GM21360 (cell line): Measurements from ENCODE around the gene GAK.

Experiments used
- ATAC-seq: cut with Tn5 transposase; IDR thresholded peaks from one replicate; pipeline ENCODE4 v1.9.1; 2021; ENCODE audit warnings: mild to moderate bottlenecking, moderate library complexity; ENCODE audit not compliant: unreplicated experiment

Gene GAK

DNA sequence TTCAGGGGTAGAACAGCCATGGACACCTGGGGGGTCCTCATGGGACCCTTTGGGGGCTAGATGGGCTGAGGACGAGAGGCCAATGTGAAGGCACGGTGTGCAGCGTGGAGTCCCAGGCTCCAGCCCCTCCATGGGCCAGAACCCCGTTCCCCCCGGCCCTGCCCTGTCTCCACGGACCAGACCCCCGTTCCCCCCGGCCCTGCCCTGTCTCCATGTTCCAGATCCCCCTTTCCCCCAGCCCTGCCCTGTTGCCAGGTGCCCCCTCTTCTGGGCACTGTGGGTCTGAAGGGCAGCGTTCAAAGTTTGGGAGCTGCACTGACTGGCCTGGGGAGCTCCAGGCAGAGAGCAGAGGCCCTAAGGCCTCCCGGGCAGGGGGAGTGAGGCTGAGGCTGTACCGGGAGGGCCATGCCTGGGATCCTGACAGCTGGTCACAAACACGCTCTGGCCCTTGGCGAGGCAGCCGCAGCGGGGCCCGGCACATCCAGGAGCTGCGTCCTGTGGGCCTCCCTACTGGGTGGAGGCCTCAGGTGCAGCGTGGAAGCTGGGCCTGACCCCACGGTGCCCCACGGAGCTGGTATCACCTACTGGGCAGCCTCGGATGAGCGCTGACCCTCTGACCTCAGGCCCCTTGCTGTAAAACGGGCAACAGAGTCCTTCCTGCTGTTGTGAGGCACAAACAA, 32.4 kb upstream of the GAK start:
- ATAC-seq, result no peak

DNA sequence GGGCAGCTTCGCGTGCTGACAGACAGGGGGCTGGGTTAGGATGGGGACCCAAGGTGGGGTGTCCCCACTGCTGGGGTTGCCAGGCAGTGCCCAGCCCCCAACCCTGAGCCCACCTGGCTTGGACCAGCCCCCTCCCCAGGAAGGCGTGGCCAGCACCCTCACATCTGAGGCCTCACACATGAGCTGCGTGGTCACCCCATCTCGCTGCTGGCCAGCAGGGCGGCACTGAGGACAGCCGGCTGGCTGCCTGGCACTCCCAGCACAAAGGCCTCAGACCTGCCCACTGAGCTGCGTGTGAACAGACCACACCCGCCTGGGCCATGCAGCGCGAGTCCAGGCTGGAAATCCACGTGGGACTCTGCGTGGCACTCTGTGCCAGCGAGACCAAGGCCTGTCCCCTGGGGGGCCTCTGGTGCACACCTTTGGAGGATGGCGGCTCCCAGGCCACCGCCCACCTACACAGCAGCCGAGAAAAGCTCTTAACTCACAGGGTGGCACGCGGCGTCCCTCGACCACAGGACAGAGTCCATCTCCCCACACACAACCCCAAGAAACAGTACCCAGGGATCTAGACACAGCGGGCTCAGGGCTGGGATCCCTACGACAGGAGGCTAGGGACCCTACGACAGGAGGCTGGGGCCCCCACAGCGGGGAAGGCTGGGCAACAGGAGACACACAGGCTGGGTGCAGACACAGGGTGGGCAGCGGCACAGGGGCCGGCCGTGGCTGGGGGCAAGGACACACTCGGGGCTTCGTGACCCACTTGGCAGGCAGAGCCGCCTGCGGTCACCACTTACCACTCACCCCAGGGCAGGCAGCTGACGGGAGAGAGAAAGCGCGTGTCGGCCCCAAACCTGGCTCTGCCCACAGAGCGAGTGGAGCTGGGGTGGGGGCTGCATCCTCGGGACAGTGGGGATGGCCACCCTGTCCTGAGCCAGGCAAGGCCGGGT, 31.4 kb upstream of the GAK start:
- no peak for ATAC-seq

DNA sequence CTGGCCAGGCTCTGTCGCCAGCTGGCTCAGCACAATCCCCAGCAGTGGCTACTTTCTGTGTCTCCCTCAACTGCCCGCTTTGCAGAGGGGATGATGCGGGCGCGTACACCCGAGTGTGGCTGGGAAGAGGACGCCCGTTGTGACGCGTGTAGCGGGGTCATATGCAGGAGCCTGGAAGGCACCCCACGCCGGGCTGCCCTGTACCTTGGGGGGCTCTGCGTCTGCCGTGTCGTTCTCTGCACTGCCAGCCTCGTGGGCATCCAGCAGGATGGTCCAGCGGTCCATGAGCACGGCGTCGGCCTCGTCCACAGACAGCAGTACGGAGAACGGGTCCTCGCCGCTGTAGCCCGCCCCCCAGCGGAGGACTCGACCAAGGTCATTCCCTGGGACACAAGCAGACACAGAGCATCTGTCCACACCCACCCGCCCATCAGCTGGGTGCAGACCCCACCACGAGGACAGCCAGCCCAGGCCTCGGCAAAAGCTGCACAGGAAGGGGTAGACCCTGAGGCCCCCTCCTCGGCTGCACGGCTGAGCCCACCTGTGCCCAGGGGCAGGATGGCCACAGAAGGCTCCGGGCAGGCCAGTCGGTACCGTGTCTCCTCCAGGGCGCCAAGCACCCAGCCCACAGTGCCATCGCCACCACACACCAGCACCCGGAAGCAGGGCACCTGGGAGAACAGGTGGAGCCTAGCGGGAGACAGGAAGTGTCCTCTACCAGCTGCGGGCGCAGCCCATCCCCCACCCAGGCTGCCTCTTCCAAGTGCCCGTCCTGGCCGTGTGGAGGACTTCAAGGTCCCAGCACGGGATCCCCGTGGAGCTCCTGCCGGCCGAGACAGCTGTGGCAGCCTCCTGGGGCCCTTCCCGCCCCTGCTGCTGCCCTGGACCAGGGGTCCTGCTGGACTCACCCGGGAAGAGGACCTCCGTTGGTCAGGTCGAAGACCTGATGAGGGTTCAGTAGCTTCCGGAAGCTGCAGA, 30.4 kb upstream of the GAK start:
- ATAC-seq, result no peak

DNA sequence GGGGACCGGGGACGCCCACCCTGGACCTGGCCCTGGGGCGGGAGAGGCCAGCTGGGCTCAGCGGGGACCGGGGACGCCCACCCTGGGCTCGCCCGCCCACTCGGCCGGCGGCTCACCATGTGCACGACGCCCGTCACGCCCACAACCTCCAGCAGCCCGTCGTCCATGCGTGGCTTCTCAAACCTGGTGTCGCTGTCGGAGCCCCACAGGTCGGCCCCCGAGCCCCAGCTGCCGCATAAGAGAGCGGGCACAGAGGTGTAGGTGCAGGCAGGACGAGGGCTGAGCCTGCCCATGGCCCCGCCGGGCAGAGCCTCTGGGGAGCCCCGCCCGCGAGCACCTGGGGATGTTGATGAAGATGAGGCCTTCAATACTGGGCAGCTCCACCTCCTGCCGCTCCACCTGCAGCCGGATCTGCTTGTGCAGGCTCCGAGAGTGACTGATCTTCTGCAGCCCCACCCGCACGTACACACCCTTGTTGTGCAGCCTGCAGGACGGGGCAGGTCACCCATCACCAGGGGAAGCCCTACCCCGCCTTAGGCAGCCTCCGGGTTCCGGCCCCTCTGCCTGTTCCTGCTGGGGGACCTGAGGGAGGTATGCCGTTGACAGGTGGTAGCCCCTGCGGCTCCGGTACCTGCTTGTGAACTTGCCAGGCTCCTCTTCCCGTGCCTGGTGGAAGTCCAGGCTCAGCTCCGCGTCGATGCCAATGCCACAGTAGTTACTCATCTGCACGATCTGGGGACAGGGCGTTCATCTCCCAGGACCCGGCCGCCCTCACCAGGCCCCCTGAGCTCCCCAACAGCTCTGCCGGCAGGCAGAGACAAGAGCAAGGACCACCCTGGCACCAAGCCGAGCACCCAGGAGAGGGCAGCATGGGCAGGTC, 29.5 kb upstream of the GAK start:
- no peak for ATAC-seq

DNA sequence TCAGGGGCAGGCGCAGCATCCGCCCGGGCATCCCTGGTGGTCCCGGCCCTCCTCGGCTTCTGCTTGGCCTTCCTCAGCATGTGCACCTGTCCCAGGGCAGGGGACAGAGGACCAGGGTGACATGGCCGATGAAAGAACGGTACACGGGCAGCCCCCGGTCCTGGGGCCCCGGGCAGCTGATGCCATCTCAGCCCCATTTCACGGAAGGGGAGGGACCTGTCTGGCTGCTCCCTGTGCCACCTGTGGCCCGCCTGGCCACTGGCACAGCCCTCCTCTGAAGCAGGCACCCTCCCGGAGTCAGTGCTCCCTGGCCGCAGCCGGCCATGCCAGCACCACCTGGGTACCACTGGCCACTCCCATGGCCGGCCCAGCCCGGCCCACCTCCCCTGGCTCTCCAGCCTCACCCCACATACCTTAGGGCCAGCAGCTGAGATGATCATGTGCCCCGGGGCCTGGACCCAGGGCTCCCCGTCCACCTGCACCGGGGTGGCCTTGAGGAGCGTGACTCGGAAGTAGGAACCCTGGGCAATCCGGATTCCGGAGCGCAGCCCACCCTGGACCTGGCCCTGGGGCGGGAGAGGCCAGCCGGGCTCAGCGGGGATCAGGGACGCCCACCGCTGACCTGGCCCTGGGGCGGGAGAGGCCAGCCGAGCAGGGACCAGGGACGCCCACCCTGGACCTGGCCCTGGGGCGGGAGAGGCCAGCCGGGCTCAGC, 28.7 kb upstream of the GAK start:
- no peak for ATAC-seq

DNA sequence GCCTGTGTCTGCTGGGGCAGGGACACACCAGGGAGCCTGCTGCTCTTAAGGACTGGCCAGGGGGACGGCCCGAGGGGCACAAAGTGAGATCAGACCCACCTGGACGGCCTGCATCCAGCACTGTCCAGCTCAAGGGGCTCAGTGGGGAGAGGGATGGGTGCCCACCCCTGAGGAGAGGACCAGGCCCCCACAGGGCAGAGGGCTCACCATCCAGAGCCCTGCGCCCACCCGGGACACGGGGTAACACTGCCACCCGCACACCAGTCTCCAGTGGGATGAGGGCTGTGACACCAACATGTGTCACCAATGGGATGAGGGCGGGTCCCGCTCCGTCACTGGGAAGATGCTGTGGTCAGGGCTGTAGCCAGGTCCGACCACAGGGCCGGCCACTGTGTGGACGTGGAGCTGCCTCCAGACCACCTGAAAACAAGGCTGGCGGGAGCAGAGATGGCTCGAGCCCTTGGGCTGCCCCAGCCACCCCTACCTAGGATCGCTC, 28.1 kb upstream of the GAK start:
- ATAC-seq, result no peak

DNA sequence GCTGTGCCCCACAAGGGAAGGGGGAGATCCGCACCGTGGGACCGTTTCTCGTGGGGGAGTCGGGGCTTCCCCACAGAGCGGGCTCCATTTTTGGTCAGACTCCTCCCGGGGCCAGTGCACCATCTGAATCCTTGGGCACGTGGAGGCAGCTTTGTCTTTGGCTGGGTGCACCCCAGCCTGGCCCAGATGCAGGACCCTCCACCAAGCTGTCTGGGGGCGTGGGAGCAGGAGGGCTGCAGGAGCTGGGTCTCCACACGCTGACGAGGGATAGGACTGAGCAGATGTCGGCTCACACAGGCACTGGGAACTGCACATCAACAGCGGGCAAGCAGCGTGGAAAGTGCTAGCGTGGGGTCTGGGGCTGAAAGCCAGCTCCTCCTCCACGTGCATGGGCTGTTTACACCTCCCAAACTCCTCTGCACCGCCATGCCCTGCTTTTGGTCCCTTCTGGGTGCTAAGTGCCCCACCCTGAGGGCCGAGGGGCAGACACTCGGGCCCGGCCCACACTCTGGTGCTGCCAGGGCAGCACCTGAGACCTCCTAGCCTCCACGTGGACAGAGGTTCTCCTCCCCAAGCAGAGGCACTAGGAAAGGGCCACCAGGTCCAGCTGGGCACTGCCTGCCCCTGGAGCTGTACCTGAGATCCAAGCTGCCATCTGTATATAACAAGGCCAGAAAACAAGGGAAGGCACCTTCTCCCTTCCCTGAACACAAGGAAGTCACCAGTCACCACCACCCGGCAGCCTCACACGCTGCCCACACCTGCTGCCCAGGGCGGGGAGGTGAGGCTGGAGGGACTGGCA, 27.4 kb upstream of the GAK start:
- ATAC-seq, result no peak

DNA sequence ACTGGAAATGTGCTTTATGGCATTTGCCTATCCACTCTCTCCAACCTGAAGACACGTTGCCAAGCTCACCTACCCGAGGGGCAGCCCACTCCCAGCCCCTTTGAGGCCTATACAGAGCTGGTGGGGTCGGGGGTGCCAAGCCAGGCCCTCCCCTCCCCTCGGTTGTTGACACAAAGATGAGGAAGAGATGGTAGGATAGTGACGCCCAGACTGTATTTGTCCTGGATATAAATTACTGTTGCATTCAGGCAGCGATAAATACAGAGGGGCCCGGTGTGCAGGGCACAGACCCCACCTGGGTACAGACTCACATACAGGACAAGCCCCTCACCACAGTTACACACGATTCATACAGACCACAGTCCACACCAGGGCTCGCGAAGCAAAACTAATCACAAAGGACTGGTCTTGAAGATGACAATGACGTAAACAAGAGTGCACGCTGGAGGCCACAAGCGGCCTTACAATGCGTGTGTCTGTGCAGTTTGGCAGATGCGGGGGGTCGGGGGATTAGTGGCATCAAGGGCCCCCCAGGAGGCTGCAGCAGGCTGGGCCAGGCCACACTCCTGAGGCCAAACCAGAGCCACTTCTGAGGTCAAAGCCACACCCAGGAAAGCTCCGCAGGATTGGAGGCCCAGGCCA, 26.7 kb upstream of the GAK start:
- no peak for ATAC-seq

DNA sequence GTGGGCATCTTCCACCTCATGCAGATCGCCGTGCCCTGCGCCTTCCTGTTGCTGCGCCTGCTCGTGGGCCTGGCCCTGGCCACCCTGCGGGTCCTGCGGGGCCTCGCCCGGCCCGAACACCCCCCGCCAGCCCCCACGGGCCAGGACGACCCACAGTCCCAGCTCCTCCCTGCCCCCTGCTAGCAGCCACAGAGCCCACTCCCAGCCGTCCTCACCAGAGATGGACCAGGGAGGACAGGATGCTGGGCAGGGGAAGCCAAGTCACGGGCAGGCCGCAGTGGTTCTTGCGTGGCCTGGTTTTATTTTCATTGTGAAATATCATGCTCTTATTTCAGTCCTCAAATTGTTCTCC, 26.2 kb upstream of the GAK start:
- ATAC-seq, result no peak

DNA sequence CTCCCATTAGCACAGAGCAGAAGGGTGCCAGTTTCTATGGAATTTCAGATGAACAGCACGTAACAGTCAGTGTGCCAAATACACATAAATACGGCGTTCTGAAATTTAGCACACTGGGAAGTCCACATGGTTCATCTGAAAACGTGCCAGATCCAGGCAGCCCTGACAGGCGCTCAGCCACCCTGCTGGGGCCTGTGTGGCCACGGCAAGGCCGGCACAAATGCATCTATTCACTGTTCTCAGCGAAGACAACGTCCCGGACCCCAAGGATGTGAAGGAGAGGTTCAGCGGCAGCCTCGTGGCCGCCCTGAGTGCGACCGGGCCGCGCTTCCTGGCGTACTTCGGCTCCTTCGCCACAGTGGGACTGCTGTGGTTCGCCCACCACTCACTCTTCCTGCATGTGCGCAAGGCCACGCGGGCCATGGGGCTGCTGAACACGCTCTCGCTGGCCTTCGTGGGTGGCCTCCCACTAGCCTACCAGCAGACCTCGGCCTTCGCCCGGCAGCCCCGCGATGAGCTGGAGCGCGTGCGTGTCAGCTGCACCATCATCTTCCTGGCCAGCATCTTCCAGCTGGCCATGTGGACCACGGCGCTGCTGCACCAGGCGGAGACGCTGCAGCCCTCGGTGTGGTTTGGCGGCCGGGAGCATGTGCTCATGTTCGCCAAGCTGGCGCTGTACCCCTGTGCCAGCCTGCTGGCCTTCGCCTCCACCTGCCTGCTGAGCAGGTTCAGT, 25.6 kb upstream of the GAK start:
- no peak for ATAC-seq

DNA sequence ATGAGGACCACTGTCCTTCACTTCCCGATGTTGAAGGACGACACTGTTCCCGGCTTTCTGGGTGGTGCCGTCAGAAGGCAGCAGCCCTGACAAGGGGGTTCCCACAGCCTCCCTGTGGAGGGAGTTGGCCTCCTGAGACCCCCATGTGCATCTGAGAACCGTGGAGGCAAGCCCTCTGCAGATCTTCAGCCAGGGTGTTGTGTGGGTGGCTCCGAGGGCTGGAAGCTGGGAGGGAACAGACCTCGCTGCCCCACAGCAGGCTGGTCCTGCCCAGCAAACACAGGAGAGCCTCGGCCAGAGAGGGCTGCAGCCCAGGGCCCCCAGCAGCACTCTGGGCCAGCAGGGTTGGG, 25.1 kb upstream of the GAK start:
- no peak for ATAC-seq

DNA sequence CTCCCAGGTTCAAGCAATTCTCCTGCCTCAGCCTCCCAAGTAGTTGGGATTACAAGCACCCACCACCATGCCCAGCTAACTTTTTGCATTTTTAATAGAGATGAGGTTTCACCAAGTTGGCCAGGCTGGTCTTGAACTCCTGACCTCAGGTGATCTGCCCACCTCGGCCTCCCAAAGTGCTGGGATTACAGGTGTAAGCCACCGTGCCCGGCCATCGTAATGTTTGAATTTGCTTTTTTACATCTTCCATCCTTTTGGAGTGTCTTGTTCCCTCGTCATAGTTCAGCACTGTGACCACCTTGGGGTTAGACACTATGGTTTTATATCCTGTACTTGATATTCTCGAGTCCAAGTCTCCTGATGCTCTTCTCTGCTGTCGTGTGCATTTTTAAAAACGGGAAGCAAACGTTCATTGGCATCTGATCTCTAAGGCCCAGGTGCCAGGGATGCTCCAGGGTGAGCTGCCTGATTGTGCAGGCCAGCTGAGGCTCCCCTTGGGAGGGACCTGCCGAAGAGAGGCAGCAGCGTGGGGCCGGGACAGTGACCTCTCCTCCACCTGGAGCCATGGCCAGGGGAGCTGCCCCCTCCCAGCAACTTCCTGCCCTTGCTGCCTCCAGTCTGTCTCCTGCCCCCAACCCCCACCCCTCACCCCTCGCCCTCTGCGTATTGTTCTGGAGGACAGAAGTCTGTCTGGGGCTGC, 24.6 kb upstream of the GAK start:
- no peak for ATAC-seq

DNA sequence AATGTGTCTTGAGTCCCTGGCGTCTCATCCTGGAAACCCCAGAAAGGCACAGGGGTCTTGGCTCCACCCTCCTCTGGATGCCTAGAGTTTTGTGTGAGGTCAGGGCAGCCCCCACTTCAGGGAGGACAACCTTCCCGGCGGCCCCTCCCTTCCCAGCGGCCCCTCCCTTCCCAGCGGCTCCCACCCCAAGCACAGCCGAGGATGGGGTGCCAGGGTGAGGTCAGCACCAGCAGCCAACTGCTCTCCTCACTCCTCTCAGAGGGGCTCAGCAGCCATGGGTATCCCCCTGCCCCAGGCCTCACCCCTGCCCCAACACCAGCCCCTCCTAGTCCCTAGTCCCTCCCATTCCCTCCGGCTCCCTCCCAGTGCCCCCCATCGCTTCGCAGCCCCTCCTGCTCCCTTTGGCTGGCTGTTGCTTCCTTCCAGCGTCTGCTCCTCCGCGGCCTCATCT, 23.8 kb upstream of the GAK start:
- ATAC-seq, result no peak

DNA sequence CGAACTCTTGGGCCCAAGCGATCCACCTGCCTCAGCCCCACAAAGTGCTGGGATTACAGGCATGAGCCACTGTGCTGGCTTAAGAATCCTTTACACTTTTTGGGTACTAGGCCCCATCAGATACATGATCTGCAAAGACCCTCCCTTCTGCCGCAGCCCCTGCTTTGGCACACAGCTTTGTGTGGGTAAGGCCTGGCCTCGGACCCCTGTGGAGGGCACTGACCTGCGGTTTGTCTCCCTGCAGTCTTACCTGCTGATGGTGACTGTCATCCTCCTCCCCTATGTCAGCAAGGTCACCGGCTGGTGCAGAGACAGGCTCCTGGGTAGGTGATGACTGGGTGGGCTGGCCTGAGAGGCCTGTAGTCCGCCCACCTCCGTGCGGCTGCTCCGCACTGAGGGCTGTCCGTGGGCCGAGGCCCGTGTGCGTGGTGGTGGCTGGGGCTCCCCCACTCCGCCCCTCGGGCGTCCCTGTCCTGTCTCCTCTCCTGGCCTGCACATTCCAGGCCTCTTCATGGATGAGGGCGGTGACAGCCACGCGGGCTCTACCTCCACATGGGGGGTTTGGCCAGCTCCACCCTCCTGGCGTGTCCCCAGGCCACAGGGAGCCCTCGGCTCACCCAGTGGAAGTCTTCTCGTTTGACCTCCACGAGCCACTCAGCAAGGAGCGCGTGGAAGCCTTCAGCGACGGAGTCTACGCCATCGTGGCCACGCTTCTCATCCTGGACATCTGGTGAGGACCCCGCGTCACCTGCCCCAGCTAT, 23.2 kb upstream of the GAK start:
- ATAC-seq, result no peak

DNA sequence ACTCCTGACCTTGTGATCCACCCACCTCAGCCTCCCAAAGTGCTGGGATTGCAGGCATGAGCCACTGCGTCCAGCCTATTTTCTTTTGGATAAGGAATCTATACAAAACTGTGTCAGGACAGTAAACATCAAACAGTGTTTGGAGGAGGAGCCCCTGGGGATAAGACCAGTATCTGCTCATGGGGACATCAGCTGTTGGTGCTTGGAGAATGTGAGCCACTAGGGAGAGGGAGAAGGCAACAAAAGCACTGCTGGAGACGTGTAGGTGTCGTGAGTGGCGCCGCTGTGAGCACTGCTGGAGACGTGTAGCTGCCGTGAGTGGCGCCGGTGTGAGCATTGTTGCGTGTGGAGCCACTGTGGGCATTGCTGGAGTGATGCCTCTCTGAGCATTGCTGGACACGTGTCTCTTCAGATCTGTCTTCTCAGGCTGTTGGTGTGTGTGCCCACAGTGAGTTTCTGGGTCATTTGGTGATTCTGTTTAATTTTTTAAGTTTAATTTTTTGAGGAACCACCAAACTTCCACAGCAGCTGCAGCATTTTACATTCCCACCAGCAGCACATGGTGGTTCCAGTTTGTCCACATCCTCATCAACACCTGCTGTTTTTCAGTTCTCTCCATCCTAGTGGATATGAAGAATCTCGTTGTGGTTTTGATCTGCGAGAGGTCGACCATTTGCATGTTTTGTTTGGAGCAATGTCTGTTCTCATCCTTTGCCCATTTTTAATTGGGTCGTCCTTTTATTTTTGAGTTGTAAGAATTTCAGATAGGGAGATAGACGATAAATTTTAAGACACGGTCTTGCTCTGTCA, 22.3 kb upstream of the GAK start:
- no peak for ATAC-seq
